GM18499 (cell line): ENCODE data around the gene SERPINE1.
A peak's percentile ranks its signal among the peaks of the same experiment; 100 is the strongest.
"Not testable (repeated sequence)": the region's sequence is repeated elsewhere in the genome, so short reads cannot be mapped to it uniquely, and the experiment has no call there.

Source experiments
- ATAC-seq: cut with Tn5 transposase; IDR thresholded peaks from one replicate; pipeline ENCODE4 v1.9.1; 2021; ENCODE audit warnings: moderate number of reproducible peaks; ENCODE audit not compliant: insufficient read depth, unreplicated experiment

The SERPINE1 gene

DNA sequence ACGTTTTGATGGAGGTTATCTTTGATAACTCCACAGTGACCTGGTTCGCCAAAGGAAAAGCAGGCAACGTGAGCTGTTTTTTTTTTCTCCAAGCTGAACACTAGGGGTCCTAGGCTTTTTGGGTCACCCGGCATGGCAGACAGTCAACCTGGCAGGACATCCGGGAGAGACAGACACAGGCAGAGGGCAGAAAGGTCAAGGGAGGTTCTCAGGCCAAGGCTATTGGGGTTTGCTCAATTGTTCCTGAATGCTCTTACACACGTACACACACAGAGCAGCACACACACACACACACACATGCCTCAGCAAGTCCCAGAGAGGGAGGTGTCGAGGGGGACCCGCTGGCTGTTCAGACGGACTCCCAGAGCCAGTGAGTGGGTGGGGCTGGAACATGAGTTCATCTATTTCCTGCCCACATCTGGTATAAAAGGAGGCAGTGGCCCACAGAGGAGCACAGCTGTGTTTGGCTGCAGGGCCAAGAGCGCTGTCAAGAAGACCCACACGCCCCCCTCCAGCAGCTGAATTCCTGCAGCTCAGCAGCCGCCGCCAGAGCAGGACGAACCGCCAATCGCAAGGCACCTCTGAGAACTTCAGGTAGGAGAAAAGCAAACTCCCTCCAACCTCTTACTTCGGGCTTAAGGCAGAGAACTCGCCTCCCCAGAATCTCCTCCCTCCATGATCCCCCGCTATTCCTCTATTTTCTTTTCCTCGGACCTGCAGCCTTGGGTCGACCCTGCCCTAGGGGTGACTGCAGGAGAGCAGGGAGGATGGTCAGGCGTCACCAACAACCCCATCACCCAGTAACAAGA, at the start of gene SERPINE1:
Gene SERPINE1, plus strand, starts transcription at position 454 of the 809 bp plus-strand sequence. CDS start 1,290 bp downstream, outside the sequence.
- no peak for ATAC-seq

DNA sequence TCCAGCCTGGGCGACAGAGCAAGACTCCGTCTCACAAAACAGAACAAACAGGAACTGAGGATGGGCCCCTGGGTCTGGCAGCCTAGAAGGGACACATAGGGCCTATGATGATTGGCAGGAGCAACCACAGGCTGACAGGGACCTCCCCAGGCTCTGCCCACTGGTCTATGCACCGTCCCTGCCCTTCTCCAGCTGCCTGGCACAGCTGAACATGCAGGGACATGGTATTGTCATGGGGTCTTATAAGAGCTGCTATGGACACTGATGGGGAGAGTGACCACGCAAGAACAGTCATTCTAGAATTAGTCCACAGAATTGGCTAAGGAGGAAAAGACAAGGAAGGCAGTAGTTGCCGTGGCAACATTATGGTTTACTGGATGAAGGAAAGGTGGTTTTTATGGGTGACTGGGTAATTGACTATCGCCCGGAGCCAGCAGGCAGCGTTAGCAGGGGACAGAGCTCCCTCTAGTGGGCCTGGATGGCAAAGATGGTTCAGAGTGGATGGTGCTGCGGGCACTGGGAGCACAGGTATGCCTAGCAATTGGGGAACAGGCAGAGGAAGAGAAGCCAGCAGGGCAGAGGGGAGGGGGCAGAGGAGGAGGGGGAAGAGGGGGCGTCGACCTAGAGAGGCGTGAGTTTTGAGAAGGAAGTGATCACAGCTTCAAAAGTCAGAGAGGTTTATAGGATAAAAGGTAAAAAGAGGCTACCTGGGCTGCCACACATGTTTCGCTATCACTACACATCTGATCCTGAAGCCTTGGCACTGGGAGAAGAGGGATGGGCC, 49.4 kb upstream of the SERPINE1 start:
- no peak for ATAC-seq

DNA sequence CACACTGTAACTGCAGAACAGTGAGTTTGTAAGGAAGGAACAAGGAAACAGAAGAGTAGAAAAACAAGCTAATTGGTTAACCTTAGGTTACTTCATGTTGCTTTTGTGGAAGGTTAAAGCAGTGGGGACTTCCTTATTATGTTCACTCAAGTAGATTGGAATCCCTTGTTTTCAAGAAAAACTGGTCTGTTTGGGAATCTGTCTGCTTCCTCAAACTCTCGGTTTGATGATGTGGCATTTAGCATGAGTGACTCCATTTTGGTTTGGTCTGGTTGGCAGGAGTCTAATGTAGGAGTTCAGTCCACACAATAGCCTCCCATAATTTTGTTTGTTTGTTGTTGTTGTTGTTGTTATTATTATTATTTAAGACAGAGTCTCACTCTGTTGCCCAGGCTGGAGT, 45.5 kb upstream of the SERPINE1 start:
- no peak for ATAC-seq

DNA sequence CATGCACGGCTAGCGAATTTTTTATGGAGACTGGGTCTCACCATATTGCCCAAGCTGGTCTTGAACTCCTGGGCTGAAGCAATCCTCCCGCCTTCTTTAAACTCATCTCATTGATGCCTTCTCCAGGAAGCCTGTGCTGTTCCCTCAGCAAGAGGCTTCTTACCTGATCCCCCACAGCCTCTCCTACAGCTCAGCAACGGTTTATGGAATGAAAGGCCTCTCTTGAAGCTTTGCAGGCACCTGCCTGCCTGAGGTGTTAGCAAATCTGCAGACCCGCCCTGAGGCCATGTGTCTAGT, 42.1 kb upstream of the SERPINE1 start:
- ATAC-seq: no peak

DNA sequence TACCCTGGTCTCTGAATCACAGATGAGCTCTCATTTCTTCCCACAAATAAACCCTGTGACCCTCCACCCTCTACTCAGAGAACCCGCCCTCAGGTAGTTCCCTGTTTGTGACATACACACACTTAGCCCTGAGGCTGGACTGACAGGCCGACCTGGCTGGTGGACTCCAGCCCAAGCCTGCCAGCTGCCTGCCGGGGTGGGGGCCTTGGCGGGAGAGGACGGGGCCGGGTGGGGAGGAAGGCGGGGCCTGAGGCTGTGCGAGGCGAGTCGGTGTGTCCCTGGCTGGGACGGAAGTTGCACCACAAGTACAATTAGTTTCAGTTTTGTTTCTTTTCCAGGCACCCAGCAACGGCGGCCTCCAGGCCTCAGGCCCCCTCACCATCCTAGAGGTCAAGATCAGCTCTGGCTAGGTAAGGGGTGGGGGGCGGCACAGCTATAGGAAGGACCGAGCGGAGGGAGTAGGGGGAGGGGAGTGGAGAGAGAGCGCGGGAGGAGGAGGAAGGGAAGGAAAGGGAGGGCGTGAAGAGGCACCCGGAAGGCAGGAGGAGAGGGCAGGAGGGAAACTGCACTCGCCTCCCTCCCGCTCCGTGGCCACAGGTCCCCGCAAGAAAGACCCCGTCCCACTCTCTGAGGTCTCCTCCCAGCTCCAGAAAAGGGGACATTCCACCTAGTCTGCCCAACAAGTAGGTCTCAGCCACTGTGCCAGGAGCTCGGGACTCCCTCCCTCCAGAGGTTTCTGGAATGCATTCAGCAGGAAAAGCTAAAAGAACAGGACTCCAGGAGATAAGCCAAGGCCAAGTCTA, 41.5 kb upstream of the SERPINE1 start, which contains the start of gene TRIM56:
Gene TRIM56, plus strand, starts transcription at position 320 of the 803 bp plus-strand sequence. CDS start 1,832 bp downstream, outside the sequence.
- ATAC-seq: peak; percentile 65

DNA sequence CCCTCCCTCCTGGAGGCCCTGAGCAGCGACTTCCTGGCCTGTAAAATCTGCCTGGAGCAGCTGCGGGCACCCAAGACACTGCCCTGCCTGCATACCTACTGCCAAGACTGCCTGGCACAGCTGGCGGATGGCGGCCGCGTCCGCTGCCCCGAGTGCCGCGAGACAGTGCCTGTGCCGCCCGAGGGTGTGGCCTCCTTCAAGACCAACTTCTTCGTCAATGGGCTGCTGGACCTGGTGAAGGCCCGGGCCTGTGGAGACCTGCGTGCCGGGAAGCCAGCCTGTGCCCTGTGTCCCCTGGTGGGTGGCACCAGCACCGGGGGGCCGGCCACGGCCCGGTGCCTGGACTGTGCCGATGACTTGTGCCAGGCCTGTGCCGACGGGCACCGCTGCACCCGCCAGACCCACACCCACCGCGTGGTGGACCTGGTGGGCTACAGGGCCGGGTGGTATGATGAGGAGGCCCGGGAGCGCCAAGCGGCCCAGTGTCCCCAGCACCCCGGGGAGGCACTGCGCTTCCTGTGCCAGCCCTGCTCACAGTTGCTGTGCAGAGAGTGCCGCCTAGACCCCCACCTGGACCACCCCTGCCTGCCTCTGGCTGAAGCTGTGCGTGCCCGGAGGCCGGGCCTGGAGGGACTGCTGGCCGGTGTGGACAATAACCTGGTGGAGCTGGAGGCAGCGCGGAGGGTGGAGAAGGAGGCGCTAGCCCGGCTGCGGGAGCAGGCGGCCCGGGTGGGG, 39.4 kb upstream of the SERPINE1 start:
- no peak for ATAC-seq

DNA sequence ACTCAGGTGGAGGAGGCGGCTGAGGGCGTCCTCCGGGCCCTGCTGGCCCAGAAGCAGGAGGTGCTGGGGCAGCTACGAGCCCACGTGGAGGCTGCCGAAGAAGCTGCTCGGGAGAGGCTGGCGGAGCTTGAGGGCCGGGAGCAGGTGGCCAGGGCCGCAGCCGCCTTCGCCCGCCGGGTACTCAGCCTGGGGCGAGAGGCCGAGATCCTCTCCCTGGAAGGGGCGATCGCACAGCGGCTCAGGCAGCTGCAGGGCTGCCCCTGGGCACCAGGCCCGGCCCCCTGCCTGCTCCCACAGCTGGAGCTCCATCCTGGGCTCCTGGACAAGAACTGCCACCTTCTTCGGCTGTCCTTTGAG, 38.9 kb upstream of the SERPINE1 start:
- ATAC-seq: no peak

DNA sequence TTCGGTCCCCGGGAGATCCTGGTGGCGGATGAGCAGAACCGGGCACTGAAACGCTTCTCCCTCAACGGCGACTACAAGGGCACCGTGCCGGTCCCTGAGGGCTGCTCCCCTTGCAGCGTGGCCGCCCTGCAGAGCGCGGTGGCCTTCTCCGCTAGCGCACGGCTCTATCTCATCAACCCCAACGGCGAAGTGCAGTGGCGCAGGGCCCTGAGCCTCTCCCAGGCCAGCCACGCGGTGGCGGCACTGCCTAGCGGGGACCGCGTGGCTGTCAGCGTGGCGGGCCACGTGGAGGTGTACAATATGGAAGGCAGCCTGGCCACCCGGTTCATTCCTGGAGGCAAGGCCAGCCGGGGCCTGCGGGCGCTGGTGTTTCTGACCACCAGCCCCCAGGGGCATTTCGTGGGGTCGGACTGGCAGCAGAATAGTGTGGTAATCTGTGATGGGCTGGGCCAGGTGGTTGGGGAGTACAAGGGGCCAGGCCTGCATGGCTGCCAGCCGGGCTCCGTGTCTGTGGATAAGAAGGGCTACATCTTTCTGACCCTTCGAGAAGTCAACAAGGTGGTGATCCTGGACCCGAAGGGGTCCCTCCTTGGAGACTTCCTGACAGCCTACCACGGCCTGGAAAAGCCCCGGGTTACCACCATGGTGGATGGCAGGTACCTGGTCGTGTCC, 37.9 kb upstream of the SERPINE1 start:
- no peak for ATAC-seq

DNA sequence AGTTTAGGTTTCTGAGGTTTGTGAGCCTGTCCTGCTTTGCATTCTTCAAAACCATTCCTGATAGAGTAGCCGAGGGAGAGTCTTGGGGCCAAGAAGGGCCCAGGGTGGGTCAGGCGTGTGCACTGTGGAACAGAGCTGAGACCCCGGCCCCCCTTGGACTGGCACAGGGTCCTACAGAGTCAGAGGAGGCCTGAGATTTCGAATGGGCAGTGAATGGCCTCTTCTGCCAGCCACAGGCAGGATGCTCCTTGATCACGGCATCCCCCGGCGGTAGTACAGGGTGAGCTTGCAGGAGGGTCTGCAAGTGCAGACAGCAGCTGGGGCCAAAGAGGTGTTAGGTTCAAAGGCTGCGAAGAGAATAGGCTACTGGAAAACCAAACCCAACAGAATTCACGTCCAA, 37.0 kb upstream of the SERPINE1 start:
- ATAC-seq: no peak

DNA sequence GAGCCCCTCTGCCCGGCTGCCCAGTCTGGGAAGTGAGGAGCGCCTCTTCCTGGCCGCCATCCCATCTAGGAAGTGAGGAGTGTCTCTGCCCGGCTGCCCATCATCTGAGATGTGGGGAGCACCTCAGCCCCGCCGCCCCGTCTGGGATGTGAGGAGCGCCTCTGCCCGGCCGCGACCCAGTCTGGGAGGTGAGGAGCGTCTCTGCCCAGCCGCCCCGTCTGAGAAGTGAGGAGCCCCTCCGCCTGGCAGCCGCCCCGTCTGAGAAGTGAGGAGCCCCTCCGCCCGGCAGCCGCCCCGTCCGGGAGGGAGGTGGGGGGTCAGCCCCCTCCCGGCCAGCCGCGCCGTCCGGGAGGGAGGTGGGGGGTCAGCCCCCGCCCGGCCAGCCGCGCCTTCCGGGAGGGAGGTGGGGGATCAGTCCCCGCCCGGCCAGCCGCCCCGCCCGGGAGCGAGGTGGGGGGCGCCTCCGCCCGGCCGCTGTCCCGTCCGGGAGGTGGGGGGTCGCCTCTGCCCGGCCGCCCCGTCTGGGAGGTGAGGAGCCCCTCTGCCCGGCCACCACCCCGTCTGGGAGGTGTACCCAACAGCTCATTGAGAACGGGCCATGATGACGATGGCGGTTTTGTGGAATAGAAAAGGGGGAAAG, 34.5 kb upstream of the SERPINE1 start:
- ATAC-seq: not testable (repeated sequence)

DNA sequence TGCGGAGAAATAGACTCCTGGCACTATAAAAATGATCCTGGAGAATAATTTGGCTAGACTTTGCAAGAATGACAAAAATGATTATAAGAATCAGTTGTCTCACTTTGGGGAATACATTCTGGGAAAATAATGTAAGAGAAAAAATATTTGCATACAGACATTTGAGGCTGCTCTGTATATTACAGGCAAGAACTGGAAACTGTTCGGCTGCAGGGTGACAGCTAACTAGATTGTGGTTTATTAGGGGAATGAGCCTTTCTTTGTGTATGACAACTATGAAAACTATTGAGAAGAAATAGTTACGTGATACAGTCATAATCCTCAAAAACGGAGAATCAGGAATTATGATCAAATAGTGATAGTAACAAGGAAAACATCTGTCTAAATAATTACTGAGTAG, 33.0 kb upstream of the SERPINE1 start:
- ATAC-seq: no peak

DNA sequence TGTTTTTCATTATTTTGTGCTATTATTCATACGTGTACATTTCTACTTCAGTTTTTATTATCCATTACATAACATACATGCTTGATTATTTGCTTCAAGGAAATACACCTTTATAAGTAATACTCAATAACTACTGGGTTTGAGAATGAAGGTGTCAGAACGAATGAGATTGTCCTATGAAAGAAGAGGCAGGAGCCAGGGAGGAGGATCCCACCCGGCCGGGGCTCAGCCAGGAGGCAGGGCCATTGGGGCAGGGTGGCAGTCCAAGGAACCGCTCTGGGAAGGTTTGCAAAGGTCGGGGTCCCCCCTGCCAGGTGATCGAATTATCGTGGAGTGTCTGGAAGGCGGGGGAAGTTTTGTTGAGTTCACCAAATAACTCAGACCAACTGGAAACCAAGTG, 32.5 kb upstream of the SERPINE1 start:
- no peak for ATAC-seq

DNA sequence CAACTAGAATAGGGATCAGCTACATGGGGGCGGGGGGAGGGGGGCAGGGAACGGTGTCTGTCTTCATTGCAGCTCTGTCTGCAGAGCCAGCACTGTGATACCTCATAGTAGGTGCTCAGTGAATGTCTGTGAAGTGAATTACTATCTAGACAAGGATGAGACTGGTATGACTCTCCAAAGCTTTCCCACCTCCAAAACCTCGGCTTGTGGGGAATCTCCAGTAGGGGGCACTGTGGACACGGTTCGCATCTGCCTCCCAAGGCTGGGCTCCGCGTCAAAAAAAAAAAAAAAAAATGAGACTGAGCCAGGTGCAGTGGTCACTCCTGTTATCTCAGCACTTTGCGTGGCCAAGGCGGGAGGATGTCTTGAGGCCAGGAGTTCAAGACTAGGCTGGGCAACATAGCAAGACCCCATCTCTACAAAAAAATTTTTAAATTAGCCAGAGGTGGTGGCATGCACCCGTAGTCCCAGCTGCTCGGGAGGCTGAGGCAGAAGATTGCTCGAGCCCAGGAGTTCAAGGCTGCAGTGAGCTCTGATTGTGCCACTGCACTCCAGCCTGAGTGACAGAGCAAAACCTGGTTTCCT, 32.0 kb upstream of the SERPINE1 start:
- ATAC-seq: no peak

DNA sequence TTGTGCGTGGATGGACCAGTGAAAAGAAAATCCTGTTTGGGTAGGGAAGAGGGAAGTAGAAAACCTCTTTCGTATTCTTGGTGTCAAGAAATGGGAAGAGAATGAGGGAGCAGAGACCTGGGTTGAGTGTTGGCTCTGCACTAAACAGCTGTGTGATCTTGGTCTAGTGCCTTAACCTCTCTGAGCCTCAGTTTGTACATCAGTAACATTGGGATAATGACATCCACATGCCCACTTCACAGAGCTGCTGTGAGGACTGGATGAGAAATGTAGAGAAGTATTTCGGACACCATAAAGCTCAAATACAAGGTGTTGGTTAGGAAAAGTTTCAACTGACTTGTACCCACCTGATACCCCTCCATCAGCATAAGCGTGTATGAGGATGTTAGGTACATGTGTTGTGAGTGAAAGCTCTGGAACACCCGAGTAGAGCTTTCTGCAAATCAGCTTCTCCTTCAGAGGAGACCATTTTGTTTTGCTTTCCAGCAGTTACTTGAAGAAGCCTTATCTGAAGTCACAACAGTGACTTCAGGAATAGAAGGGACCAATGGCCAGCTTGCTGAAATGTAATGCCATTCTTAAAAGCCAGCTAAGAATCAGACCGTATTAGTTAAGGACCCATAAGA, 30.5 kb upstream of the SERPINE1 start:
- no peak for ATAC-seq

DNA sequence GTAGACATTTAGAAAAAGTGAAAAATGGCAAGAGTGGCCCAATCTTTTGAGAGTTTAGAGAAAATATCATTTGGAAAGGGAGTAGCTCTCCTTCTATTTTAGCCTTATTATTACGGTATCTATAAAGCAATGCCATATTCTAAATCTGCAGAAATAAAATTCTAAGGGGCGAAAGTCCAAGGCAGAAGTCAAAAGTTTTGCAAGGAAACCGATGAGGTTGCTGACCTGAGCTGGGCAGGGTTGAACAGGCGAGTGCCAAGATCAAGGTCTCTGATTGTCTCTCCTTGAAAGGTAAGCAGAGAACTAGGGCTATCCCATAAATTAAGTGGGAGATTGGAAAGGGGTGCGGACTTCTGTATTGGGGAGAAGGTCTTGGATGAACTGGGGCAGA, 30.0 kb upstream of the SERPINE1 start:
- ATAC-seq: no peak

DNA sequence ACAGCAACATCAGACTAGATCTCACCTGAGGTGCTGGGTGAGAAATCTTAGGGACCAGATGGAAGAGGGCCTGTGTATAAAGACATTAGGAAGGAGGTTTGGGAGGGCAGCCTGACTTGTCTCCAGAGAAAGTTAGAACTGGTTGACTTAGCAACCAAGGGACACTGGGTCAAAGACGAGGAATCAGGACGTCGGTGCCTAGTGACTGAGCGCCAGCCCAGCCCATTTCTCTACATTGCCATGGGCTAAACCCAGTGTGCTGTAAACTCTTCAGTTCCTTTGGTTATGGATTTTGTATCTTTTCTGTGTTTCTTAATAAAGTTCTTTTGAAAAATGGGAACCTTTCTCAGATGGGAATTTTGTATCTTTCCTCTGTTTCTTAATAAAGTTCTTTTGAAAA, 29.3 kb upstream of the SERPINE1 start:
- ATAC-seq: no peak

DNA sequence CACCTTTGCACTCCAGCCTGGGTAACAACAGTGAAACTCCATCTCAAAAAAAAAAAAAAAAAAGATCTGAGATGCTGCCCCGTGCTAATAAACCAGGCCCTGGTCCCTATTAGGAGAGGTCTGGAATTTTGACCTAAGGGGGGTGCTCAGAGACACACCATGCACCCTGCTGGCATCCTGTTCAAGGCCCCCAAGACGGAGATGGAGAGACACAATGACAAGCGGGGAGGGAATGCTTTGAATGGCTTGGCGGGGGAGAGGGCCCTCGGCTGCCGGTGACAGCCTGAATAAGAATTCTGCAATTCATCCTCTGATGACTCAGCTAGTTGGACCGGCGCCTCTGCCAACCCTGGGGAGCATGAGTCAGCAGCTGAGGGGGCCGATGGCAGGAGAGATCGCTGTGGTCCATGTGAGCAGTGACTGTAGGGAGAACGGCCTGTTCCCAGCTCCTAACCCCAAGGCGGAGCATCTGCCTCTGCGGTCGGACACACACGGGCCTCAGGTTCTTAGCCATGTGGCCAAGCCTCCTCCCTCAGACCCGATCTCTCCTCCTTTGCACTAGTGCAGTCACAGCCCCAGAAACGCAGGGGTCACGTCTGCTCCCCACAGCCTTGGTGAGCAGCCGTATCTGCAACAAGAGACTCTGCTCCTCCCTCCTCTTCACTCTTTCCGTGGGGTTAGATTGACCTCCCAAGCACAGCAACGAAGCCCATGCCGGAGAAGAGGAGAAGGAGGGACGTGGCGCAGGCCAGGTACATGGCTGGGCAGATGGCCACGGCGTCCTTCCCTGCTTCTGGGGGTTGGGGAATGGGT, 26.7 kb upstream of the SERPINE1 start:
- ATAC-seq: no peak
